ENCODE data around the gene JCAD.

GRCh38 chr10:30000802-30001571, 58.4 kb downstream of the JCAD start:
- no peak for TF ChIP-seq POLR2A (IDR thresholded peaks at IDR 0.05)
- TF ChIP-seq CTCF (IDR thresholded peaks at IDR 0.05), result no peak

Data from thyroid gland (tissue), 4 donors.